ENCODE measurements around the gene DCDC2.
"Not testable (repeated sequence)": the region's sequence is repeated elsewhere in the genome, so short reads cannot be mapped to it uniquely, and the experiment has no call there.

Gene DCDC2

GRCh38 chr6:24357336-24358218 is at the start of gene DCDC2:
TSS of gene DCDC2 (minus strand) at chr6:24358059. CDS start at chr6:24357750, 309 bp downstream.
- DNase-seq, result peak; percentile 24 to 51 (median 39)

- no peak for DNase-seq
These were observed 47.4 kb upstream of the DCDC2 start for GRCh38 chr6:24405262-24405661.

DNA sequence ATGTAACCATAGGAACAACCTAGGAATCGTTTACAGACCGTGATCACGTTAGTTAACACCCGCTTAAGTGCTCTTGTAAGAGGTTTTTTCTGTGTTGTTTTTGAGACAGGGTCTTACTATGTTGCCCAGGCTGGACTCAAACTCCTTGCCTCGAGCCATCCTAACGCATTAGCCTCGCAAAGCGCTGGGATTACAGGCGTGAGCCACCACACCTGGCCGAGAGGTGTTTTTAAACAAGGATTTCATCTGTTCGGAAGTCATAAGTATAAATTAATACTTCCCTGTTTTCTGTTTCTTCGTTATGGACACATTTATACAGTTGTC is 45.6 kb upstream of the DCDC2 start:
- DNase-seq, result peak in 1 of 6 experiments; percentile 49

DNA sequence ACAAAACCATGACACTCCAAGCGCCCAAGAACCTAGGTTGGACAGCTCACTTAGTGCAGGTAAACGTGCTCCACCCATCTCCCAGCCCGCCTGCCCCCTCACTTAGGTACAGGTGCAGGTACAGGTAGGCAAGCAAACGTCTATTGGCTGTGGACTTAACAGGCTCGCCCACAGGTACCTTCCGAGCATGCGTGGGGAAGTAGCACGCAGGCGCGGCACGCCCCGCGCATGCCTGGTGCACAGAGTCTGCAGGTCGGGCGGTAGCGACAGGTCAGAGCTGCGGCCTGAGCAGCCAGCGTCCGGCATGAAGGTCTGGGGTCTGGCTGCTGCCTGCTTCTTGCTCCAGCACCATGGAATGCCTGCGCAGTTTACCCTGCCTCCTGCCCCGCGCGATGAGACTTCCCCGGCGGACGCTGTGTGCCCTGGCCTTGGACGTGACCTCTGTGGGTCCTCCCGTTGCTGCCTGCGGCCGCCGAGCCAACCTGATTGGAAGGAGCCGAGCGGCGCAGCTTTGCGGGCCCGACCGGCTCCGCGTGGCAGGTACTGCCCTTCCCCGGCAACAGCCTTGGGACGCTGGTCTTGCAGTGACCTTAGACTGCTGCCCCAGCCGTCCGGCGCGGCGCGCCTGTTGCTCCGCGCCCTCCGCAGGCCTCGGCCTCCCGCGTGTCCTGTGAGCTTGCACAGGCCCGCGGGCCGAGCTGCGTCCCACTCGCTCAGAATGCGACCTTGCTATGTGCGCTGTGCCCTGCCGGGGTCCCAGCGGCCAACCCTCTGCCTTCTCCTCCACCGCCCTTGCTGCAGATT is 45.0 kb upstream of the DCDC2 start, which contains the start of gene MRS2:
TSS of gene MRS2 (plus strand) at position 240 of the 804 bp plus-strand sequence. CDS start at position 351, 111 bp downstream.
- DNase-seq, result peak; percentile 59 to 76 (median 64)

- DNase-seq, result no peak
These were observed 43.6 kb upstream of the DCDC2 start for GRCh38 chr6:24401458-24401857.

DNA sequence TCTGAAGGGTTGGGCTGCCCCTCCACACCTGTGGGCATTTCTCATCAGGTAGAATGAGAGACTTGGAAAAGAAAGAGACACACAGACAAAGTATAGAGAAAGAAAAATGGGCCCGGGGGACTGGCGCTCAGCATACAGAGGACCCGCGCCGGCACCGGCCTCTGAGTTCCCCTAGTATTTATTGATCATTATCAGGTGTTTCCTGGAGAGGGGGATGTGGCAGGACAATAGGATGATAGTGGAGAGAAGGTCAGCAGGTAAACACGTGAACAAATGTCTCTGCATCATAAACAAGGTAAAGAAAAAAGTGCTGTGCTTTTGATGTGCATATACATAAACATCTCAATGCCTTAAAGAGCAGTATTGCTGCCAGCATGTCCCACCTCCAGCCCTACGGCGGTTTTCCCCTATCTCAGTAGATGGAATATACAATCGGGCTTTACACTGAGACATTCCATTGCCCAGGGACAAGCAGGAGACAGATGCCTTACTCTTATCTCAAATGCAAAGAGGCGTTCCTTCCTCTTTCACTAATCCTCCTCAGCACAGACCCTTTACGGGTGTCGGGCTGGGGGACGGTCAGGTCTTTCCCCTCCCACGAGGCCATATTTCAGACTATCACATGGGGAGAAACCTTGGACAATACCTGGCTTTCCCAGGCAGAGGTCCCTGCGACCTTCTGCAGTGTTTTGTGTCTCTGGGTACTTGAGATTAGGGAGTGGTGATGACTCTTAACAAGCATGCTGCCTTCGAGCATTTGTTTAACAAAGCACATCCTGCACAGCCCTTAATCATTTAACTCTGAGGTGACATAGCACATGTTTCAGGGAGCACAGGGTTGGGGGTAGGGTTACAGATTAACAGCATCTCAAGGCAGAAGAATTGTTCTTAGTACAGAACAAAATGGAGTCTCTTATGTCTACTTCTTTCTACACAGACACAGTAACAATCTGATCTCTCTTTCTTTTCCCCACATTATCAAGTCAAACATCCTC is 42.5 kb upstream of the DCDC2 start:
- not testable (repeated sequence) for DNase-seq

- DNase-seq, result no peak
These were observed 39.8 kb upstream of the DCDC2 start for GRCh38 chr6:24397631-24398030.

DNA sequence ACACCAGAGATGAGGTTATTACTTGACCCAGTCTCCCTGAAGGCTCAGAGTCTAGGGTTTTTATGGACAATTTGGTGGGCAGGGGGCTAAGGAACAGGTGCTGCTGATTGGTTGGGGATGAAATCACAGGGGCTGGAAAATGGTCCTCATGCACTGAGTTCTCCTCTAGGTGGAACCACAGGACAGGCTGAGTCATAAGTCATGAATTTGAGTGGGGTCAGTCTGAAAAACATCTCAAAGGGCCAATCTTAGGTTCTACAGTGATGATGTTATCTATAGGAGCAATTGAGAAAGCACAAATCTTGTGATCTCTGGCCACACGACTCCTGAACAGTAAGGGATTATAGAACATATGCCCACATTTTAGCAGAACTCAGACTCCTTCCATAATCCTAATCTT is 39.0 kb upstream of the DCDC2 start:
- DNase-seq, result no peak

GRCh38 chr6:24394780-24395437 is 37.0 kb upstream of the DCDC2 start:
- no peak for DNase-seq

- no peak for DNase-seq
These were observed 36.4 kb upstream of the DCDC2 start for GRCh38 chr6:24394061-24394779.

DNA sequence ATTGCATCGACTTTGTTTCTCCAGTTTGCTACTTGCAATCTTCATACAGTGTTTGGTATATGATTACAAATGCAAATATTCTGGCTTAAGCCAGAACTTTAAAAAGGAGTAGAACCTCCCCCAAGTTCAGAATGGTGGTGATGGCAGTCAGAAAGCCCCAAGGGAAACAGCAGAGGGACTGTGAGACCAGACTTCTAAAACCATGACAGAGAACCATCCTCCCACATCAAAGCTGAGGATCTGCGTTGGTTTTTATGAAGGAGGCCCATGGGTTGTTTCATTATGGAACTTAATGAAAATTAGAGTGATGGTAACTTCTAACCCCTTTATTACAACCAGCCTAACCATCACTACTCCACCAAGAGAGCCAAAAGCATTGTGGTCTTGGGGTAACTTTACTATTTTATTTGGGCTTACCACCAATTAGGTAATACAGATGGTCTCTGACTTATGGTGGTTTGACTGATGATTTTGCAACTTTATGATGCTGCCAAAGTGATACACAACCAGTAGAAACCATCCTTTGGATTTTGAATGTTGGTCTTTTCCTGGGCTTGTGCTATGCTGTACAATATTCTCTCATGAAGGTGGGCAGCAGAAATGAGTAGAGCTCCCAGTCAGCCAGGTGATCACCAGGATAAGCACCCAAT is 34.0 kb upstream of the DCDC2 start:
- no peak for DNase-seq

GRCh38 chr6:24391208-24391607 is 33.3 kb upstream of the DCDC2 start:
- DNase-seq, result no peak

DNA sequence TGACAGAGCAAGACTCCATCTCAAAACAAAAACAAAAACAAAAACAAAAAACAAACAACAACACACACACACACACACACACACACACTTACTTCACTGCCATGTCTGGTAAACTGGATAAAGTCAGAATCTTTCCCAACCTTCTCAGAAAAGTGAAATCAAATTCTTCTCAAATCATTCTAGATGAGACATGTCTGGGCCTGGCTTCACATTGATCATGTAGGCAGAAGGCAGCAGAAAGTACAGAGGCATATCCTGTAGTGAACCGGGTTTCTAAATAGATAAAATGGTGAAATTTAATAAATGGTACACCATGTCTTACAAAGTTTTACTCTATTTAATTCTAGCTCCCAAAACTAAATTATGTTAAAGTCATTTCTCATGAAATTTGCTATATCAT is 30.0 kb upstream of the DCDC2 start:
- no peak for DNase-seq

DNA sequence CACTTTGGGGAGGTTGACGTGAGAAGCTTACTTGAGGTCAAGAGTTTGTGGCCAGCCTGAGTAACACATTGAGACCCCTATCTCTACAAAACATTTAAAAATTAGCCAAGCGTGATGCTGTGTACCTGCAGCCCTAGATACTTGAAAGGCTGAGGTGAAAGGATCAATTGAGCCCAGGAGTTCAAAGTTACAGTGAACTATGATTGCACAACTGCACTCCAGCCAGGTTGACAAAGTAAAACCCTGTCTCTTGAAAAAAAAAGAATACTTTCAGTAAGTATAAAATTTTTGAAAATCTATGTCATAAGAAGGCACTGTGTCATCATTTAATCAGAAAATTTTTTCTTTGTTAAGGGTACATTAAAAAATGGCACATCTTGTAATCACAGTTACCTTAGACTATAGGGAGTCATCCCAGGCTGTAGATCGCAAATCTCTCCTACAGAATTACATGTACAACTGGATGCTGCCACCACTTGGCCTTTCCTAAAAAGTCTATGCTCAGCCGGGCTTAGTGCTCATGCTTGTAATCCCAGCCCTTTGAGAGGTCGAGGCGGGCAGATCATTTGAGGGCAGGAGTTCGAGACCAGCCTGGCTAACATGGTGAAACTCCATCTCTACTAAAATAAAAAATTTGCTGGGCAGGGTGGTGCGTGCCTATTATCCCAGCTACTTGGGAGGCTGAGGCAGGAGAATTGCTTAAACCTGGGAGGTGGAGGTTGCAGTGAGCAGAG is 27.8 kb upstream of the DCDC2 start:
- DNase-seq, result no peak

DNA sequence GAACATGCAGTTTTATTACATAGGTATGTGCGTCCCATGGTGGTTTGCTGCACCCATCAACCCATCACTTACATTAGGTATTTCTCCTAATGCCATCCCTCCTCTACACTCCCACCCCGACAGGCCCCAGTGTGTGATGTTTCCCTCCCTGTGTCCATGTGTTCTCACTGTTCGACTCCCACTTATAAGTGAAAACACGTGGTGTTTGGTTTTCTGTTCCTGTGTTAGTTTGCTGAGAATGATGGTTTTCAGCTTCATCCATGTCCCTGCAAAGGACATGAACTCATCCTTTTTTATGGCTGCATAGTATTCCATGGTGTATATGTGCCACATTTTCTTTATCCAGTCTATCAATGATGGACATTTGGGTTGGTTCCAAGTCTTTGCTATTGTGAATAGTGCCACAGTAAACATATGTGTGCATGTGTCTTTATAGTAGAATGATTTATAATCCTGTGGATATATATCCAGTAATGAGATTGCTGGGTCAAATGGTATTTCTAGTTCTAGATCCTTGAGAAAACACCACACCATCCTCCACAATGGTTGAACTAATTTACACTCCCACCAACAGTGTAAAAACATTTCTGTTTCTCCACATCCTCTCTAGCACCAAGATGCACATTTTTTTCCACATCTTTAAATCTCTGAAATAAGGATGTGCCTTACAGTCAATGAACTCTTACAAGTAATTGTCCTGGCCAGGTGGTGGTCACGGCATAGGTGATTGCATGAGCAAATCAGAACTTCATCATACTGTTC is 26.7 kb upstream of the DCDC2 start:
- DNase-seq, result not testable (repeated sequence)

DNA sequence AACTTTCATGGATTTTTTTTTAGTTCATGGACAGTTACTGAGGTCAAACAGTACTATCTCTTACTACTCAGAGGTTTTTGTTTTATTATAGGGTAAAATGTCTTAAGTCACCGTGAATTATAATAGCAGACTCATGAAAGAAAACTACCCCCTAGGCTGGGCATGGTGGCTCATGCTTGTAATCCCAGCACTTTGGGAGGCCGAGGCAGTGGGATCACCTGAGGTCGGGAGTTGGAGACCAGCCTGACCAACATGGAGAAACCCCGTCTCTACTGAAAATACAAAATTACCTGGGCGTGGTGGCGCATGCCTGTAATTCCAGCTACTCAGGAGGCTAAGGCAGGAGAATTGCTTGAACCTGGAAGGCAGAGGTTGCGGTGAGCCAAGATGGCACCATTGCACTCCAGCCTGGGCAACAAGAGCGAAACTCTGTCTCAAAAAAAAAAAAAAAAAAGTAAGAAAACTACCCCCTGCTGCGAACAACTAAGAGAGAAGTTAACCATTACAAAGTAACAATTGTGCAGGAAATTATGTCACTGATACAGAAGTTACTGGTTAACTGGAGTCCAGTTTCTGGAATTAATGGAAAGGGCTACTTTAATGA is 25.1 kb upstream of the DCDC2 start:
- not testable (repeated sequence) for DNase-seq

GRCh38 chr6:24382220-24382540 is 24.3 kb upstream of the DCDC2 start:
- no peak for DNase-seq

DNA sequence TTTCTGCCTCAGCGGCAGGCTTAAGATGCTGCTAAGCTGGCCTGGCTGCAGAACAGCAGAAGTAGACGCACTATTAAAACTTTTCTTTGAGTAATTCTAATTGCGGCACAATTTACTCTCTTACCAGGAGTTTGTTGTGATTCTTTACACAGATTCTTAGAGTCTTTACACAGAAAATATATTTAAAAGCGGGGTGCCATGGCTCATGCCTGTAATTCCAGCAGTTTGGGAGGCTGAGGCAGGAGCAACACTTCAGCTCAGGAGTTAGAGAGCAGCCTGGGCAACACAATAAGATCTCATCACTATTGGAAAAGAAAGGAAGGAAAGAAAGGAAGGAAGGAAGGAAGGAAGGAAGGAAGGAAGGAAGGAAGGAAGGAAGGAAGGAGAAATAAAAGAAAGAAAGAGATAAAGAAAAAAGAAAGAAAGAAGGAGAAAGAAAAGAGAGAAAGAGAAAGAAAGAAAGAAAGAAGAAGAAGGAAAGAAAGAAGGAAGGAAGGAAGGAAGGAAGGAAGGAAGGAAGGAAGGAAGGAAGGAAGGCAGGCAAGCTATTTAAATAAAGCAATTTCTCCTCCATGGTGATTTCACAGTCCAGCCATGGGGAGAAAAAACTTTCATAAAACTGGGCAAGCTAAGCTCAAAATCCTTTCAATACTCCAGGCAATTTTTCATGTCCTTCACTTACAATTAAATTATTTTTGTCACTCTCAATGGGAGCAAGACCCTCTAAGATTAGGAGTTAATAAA is 23.8 kb upstream of the DCDC2 start:
- DNase-seq, result no peak

Measured in stimulated activated naive CD4-positive, alpha-beta T cell (primary cell).